Fibroblast of peridontal ligament (primary cell): ENCODE measurements around the gene RAP1GAP.

ENCODE experiments used
- DNase-seq: peaks from one replicate; pipeline ENCODE4 v3.0.0-alpha.2; 2010; ENCODE audit errors: extremely low read depth

RAP1GAP gene

DNA sequence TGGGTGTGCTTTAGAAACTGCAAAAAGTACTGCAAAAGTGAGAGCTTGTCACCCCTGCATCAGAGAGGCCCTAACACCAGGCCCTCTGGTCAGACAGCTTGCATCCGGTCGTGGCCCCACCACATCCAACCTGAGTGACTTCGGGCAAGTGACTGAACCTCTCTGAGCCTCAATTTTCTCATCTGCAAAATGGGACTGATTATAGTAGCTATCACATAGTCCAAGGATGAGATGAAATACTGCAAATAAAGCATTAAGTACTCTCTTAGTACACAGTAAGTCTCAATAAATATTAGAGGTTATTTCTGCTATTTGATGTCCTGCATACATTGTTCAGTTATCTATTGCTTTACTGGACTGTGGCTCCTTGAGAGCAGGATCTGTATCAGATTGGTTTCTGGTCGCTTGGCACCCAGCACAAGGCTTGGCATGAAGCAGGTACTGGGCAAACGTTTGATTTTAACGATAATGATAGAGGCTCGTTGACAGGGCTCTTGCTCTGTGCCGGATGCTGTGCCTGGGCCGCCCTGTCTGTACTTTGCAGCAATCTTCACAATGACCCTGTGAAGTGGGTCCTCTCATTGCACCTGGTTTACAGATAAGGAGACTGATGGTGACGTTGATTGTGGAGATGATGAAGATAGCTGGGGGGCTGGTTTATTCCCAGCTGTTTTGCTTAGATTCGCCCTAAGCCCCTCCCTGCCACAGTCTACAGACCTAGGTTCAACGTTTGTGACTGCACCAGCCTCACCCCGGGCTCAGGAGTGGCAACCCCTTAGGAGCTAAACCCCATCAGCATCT, 43.6 kb downstream of the RAP1GAP start:
- no peak for DNase-seq

GRCh38 chr1:21624571-21625389, 44.4 kb downstream of the RAP1GAP start:
- no peak for DNase-seq

DNA sequence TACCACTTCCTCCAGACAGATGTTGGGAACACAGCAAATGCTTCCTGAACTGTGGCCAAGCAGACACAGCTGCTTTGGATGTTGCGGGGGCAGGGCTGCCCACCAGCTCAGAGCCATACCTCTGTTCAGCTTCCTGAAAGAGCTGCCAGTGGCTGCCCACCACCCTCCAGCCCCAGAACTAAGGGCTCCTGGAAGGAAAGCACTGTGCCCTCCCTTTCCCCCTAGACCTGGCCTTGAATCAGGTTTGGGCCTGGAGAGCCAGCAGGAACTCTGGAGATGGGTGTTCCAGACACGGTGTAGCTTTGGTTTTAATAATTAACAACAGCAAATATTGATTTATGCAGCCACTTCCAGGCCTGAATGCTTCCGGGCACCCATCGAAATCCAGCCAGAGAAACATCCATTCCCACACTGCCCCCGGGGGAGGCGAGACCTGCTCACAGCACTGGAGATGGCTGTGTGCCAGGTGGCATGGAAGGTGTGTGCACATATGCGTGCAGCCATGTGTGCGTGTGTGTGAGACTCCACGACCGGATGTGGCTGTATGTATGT, 45.7 kb downstream of the RAP1GAP start:
- DNase-seq, result no peak

DNA sequence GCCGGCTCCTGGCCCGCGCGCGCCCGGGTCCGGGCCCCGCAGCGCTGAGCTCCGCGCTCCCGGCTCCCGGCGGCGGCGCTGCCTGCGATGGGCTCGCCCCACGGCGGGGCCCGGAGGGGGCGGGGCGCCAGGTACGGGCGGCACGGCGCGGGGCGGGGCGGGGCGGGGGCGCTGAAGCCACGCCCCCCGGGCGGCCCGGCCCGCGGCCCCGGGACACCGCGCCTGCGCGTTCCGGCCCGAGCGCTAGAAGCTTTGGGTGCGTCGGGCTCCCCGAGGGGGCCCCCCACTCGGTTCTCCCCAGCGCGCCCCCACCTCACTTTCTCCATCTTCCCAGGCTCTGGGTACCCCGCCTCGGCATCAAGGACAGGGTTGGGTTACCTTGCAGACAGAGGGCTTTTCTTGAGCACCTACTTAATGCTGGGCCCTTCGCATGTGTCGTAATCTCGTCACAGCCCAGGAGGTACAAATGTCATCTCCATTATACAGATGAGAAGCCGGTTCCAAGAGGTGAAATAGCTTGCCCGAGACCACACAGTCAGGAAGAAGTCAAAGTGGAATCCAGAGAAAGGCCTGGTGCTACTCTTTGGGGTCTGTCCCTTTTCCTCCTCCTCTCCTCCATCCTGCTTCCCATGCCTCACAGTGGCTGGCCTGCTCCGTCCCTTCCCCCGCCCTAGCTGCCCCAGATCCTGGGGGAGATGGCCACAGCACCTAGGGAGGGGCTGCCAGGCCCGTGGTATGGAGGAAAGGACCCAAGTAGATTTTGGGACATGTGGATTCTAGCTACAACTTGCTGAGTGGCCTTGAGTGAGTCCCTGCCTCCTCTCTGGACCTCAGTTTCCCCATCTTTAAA, 46.5 kb downstream of the RAP1GAP start:
- no peak for DNase-seq

GRCh38 chr1:21621761-21622436, 47.3 kb downstream of the RAP1GAP start:
- DNase-seq, result no peak

DNA sequence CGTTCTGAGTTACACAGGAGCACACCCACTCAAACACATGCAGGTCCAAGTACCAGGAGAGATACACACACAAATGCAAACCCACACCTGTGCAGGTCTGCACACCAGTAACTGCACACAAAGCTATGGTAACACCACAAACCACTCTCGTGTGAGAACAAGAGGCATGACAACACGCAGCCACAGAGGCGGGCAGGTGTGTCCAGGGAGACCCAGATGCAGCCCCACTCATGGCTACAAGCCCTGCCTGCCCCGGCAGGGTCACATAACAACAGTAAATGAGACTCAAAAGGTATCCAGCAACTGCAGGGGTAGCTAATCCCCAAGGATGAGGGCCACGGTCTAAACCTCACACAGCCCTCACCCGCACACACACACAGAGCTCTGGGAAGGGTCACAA, 48.1 kb downstream of the RAP1GAP start:
- no peak for DNase-seq

DNA sequence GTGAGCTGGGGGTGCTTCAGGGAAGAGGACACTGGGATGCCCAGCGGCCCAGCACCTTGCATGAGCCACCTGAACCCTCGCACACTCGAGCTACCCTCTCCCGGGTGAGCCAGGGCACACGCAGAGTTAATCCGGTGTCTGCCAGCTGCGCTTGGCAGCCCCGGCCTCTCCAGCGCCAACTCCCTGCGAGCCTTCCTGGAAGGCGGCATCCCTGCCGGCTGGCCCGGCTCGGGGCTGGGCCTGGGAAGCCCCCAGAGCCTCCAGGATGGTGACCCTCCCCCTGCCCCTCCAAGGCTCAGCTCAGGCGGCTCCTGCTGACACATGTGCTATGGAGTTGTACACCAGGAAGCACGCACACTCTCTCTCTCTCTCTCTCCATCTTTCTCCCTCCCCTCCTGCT, 48.7 kb downstream of the RAP1GAP start:
- no peak for DNase-seq

DNA sequence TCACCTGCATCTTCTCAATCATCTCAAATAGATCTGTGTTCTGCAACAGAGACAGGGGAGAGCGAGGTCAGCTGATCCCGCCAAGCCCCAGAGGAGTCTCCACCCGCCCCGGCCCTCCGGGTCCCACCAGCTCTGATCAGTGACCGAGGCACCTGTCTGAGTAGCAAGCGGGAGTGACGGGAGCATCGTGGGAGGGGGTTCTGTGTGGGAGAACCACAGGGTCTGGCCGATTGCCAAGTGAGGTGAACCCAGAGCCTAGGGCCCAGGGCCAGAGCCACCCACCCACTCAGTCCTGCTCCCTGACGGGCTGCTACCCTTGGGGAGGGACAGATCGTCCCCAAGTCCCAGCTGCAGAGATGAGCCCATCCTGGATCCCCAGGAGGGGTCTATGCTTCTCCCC, 49.1 kb downstream of the RAP1GAP start:
- no peak for DNase-seq

DNA sequence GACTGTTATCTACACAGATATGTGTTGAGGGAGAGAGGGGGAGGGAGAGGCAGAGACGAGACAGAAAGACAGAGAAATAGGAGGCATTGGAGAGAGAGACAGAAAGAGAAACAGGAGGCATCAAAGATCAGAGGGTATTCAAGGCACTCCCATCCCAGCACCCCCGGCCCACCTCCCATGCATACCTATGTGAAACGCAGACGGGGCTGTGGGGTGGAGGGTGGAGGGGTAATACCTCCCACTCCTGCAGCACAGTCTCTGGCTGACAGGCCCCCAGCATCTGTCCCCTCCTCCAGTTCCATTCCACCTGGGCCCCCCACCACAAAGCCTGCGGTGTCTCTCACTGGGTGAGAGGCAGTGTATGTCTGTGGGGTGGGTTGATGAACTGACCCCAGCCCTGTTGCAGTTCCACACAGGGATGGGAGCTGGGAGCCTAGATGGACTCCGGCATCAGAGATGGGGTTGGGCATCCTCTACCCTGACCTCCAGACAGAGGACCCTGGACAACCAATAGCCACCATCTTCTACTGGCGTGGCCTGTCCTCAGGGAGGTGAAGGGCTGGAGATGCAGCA, 49.7 kb downstream of the RAP1GAP start:
- DNase-seq, result no peak

DNA sequence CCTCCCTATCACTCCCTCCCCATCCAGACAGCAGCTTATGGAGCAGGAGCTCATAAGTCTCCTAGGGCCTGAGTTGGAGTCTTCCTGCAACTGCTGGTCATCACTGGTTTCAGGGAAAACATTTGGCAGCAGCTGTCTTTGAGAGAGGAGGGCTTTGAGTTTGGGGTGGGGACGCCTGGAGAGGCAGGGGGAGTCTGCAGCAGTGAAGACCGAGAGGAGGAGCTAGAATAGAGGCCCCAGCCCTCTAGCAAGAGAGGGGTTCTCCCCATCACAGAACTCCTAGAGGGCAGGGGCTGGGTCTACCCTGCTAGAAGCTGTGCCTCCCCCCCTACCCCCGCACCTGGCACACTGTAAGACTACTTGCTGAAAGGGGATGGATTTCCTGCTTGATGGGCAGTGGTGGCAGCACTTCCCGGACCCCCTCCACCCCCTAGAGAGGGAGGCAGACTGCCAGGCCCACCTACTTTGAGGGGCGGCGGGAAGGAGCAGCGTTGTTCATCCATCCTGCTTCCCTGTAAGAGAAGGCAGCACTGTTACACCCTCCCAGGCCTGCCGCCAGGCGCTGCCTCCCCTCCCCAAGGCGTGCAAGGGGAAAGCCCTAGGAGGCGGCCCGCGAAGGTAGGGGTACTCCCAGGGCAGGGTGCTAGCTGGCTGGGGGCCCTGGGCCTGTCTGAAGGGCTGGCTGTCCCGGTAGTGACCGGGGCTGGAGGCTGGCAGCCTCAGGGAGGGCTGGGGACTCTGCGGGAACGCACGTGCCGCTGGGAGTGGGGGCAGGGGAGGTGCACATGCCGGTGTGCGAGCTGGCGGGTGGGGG, 50.4 kb downstream of the RAP1GAP start:
- DNase-seq, result no peak

- no peak for DNase-seq
These were observed 51.1 kb downstream of the RAP1GAP start for GRCh38 chr1:21618059-21618458.

DNA sequence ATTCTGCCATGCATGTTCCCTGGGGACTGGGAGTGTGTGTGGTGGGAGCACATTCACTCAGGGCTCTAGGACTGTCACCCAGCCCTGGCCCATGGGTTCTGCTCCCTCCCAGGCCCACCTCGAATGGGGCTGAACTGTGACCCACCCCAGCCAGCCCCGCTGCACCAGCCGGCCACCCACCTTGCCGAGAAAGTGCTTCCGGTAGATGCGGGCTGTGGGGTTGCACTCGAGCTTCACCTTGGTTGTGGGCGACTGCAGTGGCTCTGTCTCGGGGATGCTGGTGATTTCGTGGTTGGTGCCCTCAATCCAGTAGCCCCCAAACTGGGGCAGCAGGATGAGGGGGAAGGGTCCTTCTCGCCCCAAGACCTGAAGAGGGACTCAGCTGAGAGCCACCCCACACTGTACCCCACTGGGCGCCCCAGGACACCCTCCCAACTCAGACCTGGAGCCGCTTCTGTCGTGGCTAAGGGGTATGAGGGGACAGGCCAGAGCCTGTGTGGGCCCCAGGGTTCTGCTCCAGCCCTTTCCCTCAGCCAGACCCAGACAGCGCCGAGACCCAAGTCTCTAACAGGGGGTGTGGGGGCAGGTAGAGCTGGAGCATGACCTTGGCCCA, 51.9 kb downstream of the RAP1GAP start:
- no peak for DNase-seq

GRCh38 chr1:21616372-21616771, 52.8 kb downstream of the RAP1GAP start:
- DNase-seq, result no peak

- DNase-seq, result no peak
These were observed 54.6 kb downstream of the RAP1GAP start for GRCh38 chr1:21614419-21615115.

- DNase-seq, result no peak
These were observed 55.9 kb downstream of the RAP1GAP start for GRCh38 chr1:21613072-21613867.

- no peak for DNase-seq
These were observed 57.1 kb downstream of the RAP1GAP start for GRCh38 chr1:21612057-21612456.

GRCh38 chr1:21610989-21611785, 58.0 kb downstream of the RAP1GAP start:
- DNase-seq, result no peak
